ENCODE data around the gene ARHGEF5.
"Not testable (repeated sequence)": the region's sequence is repeated elsewhere in the genome, so short reads cannot be mapped to it uniquely, and the experiment has no call there.

Gene ARHGEF5

GRCh38 chr7:144410441-144410840 lies 55.2 kb downstream of the ARHGEF5 start:
- no peak overlapping the region for H3K4me2 ChIP-seq (ENCODE audit: low read length)
- no peaks in the 10 kb centered on the region for H3K36me3 ChIP-seq (replicated peaks; ENCODE audit: low read depth, low read length)
- TF ChIP-seq CTCF (IDR thresholded peaks at IDR 0.05; ENCODE audit: low read depth, low read length) (no peak), EZH2phosphoT487 (IDR thresholded peaks at IDR 0.05; ENCODE audit: low read depth) (no peak)
- peaks cover 12% of the 10 kb centered on the region; the same call in 1 of the 2 replicates for H3K27me3 ChIP-seq (ENCODE audit: low read depth, low read length)
- no peaks in the 10 kb centered on the region for H4K20me1 ChIP-seq (ENCODE audit: insufficient read depth, low read length)
- no peak overlapping the region for H3K27ac ChIP-seq (ENCODE audit: low read length)
- H2AFZ ChIP-seq (ENCODE audit: low read depth, low read length) = no peak overlapping the region
- H3K9me3 ChIP-seq (ENCODE audit: insufficient read depth, low read length) = no peaks in the 10 kb centered on the region
- H3K9ac ChIP-seq (ENCODE audit: low read length) = no peak overlapping the region
- no peak overlapping the region for H3K4me3 ChIP-seq (ENCODE audit: low read length)
- no peaks in the 10 kb centered on the region for H3K4me1 ChIP-seq (ENCODE audit: low read length)
- no peaks in the 10 kb centered on the region for H3K79me2 ChIP-seq (ENCODE audit: low read length)

GRCh38 chr7:144414815-144415214 lies 59.6 kb downstream of the ARHGEF5 start:
- Histone ChIP-seq H3K4me2 (ENCODE audit: low read length) (no peak overlapping the region), H3K36me3 (replicated peaks; ENCODE audit: low read depth, low read length) (no peaks in the 10 kb centered on the region), H4K20me1 (ENCODE audit: insufficient read depth, low read length) (no peaks in the 10 kb centered on the region), H3K9ac (ENCODE audit: low read length) (no peak overlapping the region), H3K4me3 (ENCODE audit: low read length) (no peak overlapping the region), H3K9me3 (ENCODE audit: insufficient read depth, low read length) (no peaks in the 10 kb centered on the region), H3K4me1 (ENCODE audit: low read length) (no peaks in the 10 kb centered on the region), H2AFZ (ENCODE audit: low read depth, low read length) (no peak overlapping the region), H3K27me3 (ENCODE audit: low read depth, low read length) (peaks cover 8% of the 10 kb centered on the region; the same call in 1 of the 2 replicates), H3K27ac (ENCODE audit: low read length) (no peak overlapping the region), H3K79me2 (ENCODE audit: low read length) (no peaks in the 10 kb centered on the region)
- TF ChIP-seq CTCF (IDR thresholded peaks at IDR 0.05; ENCODE audit: low read depth, low read length) (no peak), EZH2phosphoT487 (IDR thresholded peaks at IDR 0.05; ENCODE audit: low read depth) (no peak)

GRCh38 chr7:144415858-144416257 lies 60.7 kb downstream of the ARHGEF5 start:
- no peak overlapping the region for H3K4me3 ChIP-seq (ENCODE audit: low read length)
- no peaks in the 10 kb centered on the region for H3K9me3 ChIP-seq (ENCODE audit: insufficient read depth, low read length)
- H3K27me3 ChIP-seq (ENCODE audit: low read depth, low read length) = peaks cover 4% of the 10 kb centered on the region; the same call in 1 of the 2 replicates
- no peaks in the 10 kb centered on the region for H3K36me3 ChIP-seq (replicated peaks; ENCODE audit: low read depth, low read length)
- H3K4me1 ChIP-seq (ENCODE audit: low read length) = no peaks in the 10 kb centered on the region
- H3K79me2 ChIP-seq (ENCODE audit: low read length) = no peaks in the 10 kb centered on the region
- no peak overlapping the region for H2AFZ ChIP-seq (ENCODE audit: low read depth, low read length)
- H3K27ac ChIP-seq (ENCODE audit: low read length) = no peak overlapping the region
- no peaks in the 10 kb centered on the region for H4K20me1 ChIP-seq (ENCODE audit: insufficient read depth, low read length)
- TF ChIP-seq CTCF (IDR thresholded peaks at IDR 0.05; ENCODE audit: low read depth, low read length) (no peak), EZH2phosphoT487 (IDR thresholded peaks at IDR 0.05; ENCODE audit: low read depth) (no peak)
- no peak overlapping the region for H3K9ac ChIP-seq (ENCODE audit: low read length)
- H3K4me2 ChIP-seq (ENCODE audit: low read length) = no peak overlapping the region

- Histone ChIP-seq H3K4me3 (ENCODE audit: low read length) (no peak overlapping the region), H3K79me2 (ENCODE audit: low read length) (no peaks in the 10 kb centered on the region), H3K27ac (ENCODE audit: low read length) (no peak overlapping the region), H3K4me2 (ENCODE audit: low read length) (no peak overlapping the region), H3K36me3 (replicated peaks; ENCODE audit: low read depth, low read length) (no peaks in the 10 kb centered on the region), H2AFZ (ENCODE audit: low read depth, low read length) (no peak overlapping the region), H3K4me1 (ENCODE audit: low read length) (no peaks in the 10 kb centered on the region), H3K9ac (ENCODE audit: low read length) (no peak overlapping the region), H4K20me1 (ENCODE audit: insufficient read depth, low read length) (no peaks in the 10 kb centered on the region), H3K9me3 (ENCODE audit: insufficient read depth, low read length) (no peaks in the 10 kb centered on the region), H3K27me3 (ENCODE audit: low read depth, low read length) (0 out of 2 replicates have a peak, but pooled peaks cover 4% of the 10 kb centered on the region)
- no peak for TF ChIP-seq CTCF (IDR thresholded peaks at IDR 0.05; ENCODE audit: low read depth, low read length)
Observed at GRCh38 chr7:144416341-144416740, 61.1 kb downstream of the ARHGEF5 start.

- not testable (repeated sequence) for H2AFZ ChIP-seq (ENCODE audit: low read depth, low read length); H3K4me3 ChIP-seq (ENCODE audit: low read length); H3K36me3 ChIP-seq (replicated peaks; ENCODE audit: low read depth, low read length); H3K4me1 ChIP-seq (ENCODE audit: low read length); H4K20me1 ChIP-seq (ENCODE audit: insufficient read depth, low read length); H3K9me3 ChIP-seq (ENCODE audit: insufficient read depth, low read length); H3K79me2 ChIP-seq (ENCODE audit: low read length); H3K9ac ChIP-seq (ENCODE audit: low read length); H3K4me2 ChIP-seq (ENCODE audit: low read length); H3K27me3 ChIP-seq (ENCODE audit: low read depth, low read length); H3K27ac ChIP-seq (ENCODE audit: low read length)
Observed at GRCh38 chr7:144418931-144419330, 63.7 kb downstream of the ARHGEF5 start.

GRCh38 chr7:144427539-144427938 lies 72.3 kb downstream of the ARHGEF5 start:
- not testable (repeated sequence) for H2AFZ ChIP-seq (ENCODE audit: low read depth, low read length); H3K9ac ChIP-seq (ENCODE audit: low read length); H3K4me1 ChIP-seq (ENCODE audit: low read length); H3K4me3 ChIP-seq (ENCODE audit: low read length); H4K20me1 ChIP-seq (ENCODE audit: insufficient read depth, low read length); H3K27me3 ChIP-seq (ENCODE audit: low read depth, low read length); H3K79me2 ChIP-seq (ENCODE audit: low read length); H3K4me2 ChIP-seq (ENCODE audit: low read length); H3K36me3 ChIP-seq (replicated peaks; ENCODE audit: low read depth, low read length); H3K27ac ChIP-seq (ENCODE audit: low read length); H3K9me3 ChIP-seq (ENCODE audit: insufficient read depth, low read length)
